ENCODE results near the gene GRIP2.

GRIP2 gene

GRCh38 chr3:14539742-14540491 is at the start of gene GRIP2:
Gene GRIP2 (minus strand): TSS chr3:14540342. CDS start chr3:14540308, 34 bp downstream.
- DNase-seq (ENCODE audit: low read depth): no peak

GRCh38 chr3:14588425-14589112 is 48.4 kb upstream of the GRIP2 start:
- DNase-seq (ENCODE audit: low read depth): no peak

GRCh38 chr3:14587740-14588360 is 47.7 kb upstream of the GRIP2 start:
- no peak for DNase-seq (ENCODE audit: low read depth)

GRCh38 chr3:14586611-14587010 is 46.5 kb upstream of the GRIP2 start:
- DNase-seq (ENCODE audit: low read depth): no peak

- DNase-seq (ENCODE audit: low read depth): no peak
Measured at GRCh38 chr3:14583548-14584091, 43.5 kb upstream of the GRIP2 start.

- DNase-seq (ENCODE audit: low read depth): no peak
Measured at GRCh38 chr3:14582045-14582410, 41.9 kb upstream of the GRIP2 start.

- no peak for DNase-seq (ENCODE audit: low read depth)
Measured at GRCh38 chr3:14581334-14582044, 41.3 kb upstream of the GRIP2 start.

GRCh38 chr3:14577897-14578296 is 37.8 kb upstream of the GRIP2 start:
- no peak for DNase-seq (ENCODE audit: low read depth)

GRCh38 chr3:14576163-14576562 is 36.0 kb upstream of the GRIP2 start:
- no peak for DNase-seq (ENCODE audit: low read depth)

- no peak for DNase-seq (ENCODE audit: low read depth)
Measured at GRCh38 chr3:14574183-14574582, 34.0 kb upstream of the GRIP2 start.

GRCh38 chr3:14573706-14574105 is 33.6 kb upstream of the GRIP2 start:
- DNase-seq (ENCODE audit: low read depth): no peak

- no peak for DNase-seq (ENCODE audit: low read depth)
Measured at GRCh38 chr3:14570864-14571263, 30.7 kb upstream of the GRIP2 start.

- DNase-seq (ENCODE audit: low read depth): no peak
Measured at GRCh38 chr3:14570089-14570488, 29.9 kb upstream of the GRIP2 start.

GRCh38 chr3:14569474-14570000 is 29.4 kb upstream of the GRIP2 start:
- no peak for DNase-seq (ENCODE audit: low read depth)

GRCh38 chr3:14568269-14568668 is 28.1 kb upstream of the GRIP2 start:
- no peak for DNase-seq (ENCODE audit: low read depth)

- no peak for DNase-seq (ENCODE audit: low read depth)
Measured at GRCh38 chr3:14566812-14567211, 26.7 kb upstream of the GRIP2 start.

GRCh38 chr3:14565868-14566588 is 25.9 kb upstream of the GRIP2 start:
- no peak for DNase-seq (ENCODE audit: low read depth)

GRCh38 chr3:14564741-14565140 is 24.6 kb upstream of the GRIP2 start:
- DNase-seq (ENCODE audit: low read depth): no peak

GRCh38 chr3:14563946-14564539 is 23.9 kb upstream of the GRIP2 start:
- DNase-seq (ENCODE audit: low read depth): no peak

GRCh38 chr3:14562121-14562890 is 22.2 kb upstream of the GRIP2 start:
- DNase-seq (ENCODE audit: low read depth): no peak
